NOMO-1 treated with DMSO at 0.1 percent for 48 hours (cell line): ENCODE measurements around the gene CCNF.

ENCODE experiments used
- DNase-seq: peaks from one replicate; lab custom pipeline; 2025; ENCODE audit not compliant: unreplicated experiment; lab: John Stamatoyannopoulos, UW

Gene CCNF

GRCh38 chr16:2483939-2484897, 55.0 kb downstream of the CCNF start:
- no peak for DNase-seq

- DNase-seq = no peak
Observed at GRCh38 chr16:2484898-2485508, 55.8 kb downstream of the CCNF start.

GRCh38 chr16:2485811-2486507, 56.7 kb downstream of the CCNF start:
- no peak for DNase-seq

- DNase-seq = no peak
Observed at GRCh38 chr16:2486645-2487516, 57.6 kb downstream of the CCNF start.

GRCh38 chr16:2487517-2487842, 58.2 kb downstream of the CCNF start:
- DNase-seq = no peak

- DNase-seq = no peak
Observed at GRCh38 chr16:2487903-2488531, 58.8 kb downstream of the CCNF start.

GRCh38 chr16:2489581-2489980, 60.3 kb downstream of the CCNF start:
- no peak for DNase-seq

- no peak for DNase-seq
Observed at GRCh38 chr16:2490190-2491105, 61.2 kb downstream of the CCNF start.

GRCh38 chr16:2492292-2492691, 63.0 kb downstream of the CCNF start:
- DNase-seq = no peak

GRCh38 chr16:2493605-2494004, 64.4 kb downstream of the CCNF start:
- no peak for DNase-seq

GRCh38 chr16:2494616-2495015, 65.4 kb downstream of the CCNF start:
- DNase-seq = no peak

- no peak for DNase-seq
Observed at GRCh38 chr16:2495041-2495440, 65.8 kb downstream of the CCNF start.

GRCh38 chr16:2496223-2497115, 67.2 kb downstream of the CCNF start:
- no peak for DNase-seq

GRCh38 chr16:2497116-2497630, 67.9 kb downstream of the CCNF start:
- DNase-seq = no peak

- DNase-seq = no peak
Observed at GRCh38 chr16:2497695-2498484, 68.6 kb downstream of the CCNF start.

- no peak for DNase-seq
Observed at GRCh38 chr16:2498531-2499253, 69.4 kb downstream of the CCNF start.

GRCh38 chr16:2499454-2499853, 70.2 kb downstream of the CCNF start:
- no peak for DNase-seq
